Activated T-helper 1 cell treated with Interleukin-2 at 50 U/mL for 16 hours (primary cell): ENCODE data around the gene NEUROG3.

Experiments
- DNase-seq: peaks from one replicate; pipeline ENCODE4 v3.0.0-alpha.2; 2020; ENCODE audit warnings: low read depth

NEUROG3 gene

GRCh38 chr10:69573056-69573806 is at the start of gene NEUROG3:
Gene NEUROG3, minus strand, starts transcription at chr10:69573422. Its CDS starts 379 bp downstream, at chr10:69573043.
- no peak for DNase-seq

- no peak for DNase-seq
Measured at GRCh38 chr10:69620625-69621024, 47.4 kb upstream of the NEUROG3 start.

GRCh38 chr10:69619626-69620025 is 46.4 kb upstream of the NEUROG3 start:
- DNase-seq = no peak

GRCh38 chr10:69618746-69619145 is 45.5 kb upstream of the NEUROG3 start:
- no peak for DNase-seq

GRCh38 chr10:69616358-69616757 is 43.1 kb upstream of the NEUROG3 start:
- no peak for DNase-seq

DNA sequence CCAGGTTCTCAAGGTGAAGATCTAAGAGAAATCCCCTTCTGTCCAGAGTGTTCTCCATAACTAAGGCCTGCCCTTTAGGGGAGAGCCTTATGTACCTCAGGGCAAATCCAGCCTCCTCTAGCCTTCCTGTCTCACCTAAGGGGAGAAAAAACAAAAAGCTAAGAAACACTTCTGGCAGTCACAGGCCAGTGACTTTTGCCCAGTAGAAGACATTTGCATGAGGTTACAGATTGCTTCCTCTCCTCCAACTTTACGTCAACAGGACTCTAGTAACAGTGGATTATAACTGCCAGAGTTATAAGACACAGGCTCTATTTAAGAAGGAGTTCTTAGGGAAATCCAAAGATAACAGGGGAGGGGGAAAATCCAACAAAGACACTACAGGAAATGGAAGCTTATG is 40.9 kb upstream of the NEUROG3 start:
- DNase-seq = no peak

DNA sequence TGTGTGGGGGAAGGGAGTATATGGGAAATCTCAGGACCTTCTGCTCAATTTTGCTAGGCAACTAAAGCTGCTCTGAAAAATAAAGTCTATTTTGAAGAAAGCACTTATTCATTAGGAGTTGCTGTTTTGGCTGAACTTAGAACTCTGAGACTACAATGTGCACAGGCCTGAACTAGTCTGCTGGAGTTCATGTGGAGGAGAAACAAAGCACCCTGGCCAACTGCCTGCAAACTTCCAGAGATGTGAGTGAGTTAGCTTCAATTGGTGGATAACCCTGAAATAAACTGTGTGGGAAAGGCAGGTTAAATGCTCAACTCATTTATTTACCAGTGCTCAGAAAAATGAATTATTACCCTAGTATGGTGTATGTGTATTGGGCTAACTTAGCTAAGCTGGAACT is 39.5 kb upstream of the NEUROG3 start:
- no peak for DNase-seq

- no peak for DNase-seq
Measured at GRCh38 chr10:69609077-69609476, 35.9 kb upstream of the NEUROG3 start.

- DNase-seq = no peak
Measured at GRCh38 chr10:69600761-69601330, 27.6 kb upstream of the NEUROG3 start.

GRCh38 chr10:69588358-69588757 is 15.1 kb upstream of the NEUROG3 start:
- no peak for DNase-seq

GRCh38 chr10:69584624-69585023 is 11.4 kb upstream of the NEUROG3 start:
- no peak for DNase-seq

- DNase-seq = no peak
Measured at GRCh38 chr10:69583106-69583505, 9.9 kb upstream of the NEUROG3 start.

- DNase-seq = no peak
Measured at GRCh38 chr10:69580435-69580834, 7.2 kb upstream of the NEUROG3 start.

GRCh38 chr10:69579464-69580060 is 6.3 kb upstream of the NEUROG3 start:
- no peak for DNase-seq

GRCh38 chr10:69578508-69578991 is 5.3 kb upstream of the NEUROG3 start:
- no peak for DNase-seq

GRCh38 chr10:69577268-69578232 is 4.3 kb upstream of the NEUROG3 start:
- DNase-seq = no peak

DNA sequence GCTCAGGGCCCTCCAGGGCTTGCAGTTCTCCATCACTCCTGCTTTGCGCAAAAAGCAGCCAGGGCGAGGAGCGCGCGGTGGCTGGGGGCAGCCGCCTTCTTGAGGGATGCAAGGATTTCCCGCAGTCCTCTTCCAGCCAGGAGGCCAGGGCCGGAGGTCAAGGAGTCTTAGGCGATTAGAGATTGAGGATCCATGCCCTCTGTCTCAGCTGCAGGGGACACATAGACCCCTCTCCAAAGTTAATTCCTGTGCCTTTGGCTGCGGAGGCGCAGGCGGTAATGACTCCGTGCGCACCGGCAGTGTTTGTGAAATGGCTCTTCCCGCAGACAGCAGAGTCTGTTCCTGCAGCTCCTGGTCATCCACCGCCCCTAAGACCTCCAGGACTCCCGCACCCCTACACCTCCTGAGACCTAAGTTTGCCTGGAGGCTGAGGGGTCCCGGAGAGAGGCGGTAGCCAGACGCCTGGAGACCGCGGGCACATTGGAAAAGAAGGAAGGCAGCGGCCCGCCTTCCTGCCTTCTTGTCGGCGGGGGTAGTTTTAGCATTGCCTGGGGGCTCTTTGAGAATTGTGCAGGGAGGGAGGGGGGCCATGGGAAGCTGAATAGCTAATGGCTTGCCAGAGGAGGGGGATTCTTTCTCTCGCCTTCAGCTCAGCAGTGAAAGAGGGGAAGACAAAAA is 3.3 kb upstream of the NEUROG3 start:
- DNase-seq = no peak

DNA sequence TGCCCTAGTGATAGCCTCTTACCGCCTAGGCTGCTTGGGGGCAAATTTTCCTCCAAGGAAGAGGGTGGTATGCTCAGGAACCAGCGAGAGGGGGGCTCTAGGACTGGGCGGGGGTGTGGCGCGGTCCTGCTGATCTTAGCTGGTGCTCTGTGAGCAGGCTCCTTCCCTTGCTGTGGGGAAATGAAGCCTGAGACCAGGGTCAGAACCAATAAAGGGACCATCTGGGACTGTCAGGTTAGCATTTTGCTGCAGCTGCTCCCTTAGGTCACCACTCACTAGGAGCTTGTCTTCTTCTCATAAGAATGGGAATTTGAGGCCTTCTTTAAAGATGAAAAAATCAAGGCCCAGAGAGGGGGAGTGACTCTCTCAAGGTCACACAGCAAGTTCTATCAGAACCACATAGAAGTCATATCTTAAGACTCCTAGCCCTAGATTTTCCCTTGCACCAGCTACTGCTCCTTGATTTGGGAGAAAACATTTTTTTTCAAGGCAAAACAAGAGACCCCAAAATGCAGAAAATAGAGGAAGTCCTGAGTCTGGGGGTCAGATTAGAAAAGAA is 2.0 kb upstream of the NEUROG3 start:
- no peak for DNase-seq

GRCh38 chr10:69574571-69574978 is 1.4 kb upstream of the NEUROG3 start:
- no peak for DNase-seq

DNA sequence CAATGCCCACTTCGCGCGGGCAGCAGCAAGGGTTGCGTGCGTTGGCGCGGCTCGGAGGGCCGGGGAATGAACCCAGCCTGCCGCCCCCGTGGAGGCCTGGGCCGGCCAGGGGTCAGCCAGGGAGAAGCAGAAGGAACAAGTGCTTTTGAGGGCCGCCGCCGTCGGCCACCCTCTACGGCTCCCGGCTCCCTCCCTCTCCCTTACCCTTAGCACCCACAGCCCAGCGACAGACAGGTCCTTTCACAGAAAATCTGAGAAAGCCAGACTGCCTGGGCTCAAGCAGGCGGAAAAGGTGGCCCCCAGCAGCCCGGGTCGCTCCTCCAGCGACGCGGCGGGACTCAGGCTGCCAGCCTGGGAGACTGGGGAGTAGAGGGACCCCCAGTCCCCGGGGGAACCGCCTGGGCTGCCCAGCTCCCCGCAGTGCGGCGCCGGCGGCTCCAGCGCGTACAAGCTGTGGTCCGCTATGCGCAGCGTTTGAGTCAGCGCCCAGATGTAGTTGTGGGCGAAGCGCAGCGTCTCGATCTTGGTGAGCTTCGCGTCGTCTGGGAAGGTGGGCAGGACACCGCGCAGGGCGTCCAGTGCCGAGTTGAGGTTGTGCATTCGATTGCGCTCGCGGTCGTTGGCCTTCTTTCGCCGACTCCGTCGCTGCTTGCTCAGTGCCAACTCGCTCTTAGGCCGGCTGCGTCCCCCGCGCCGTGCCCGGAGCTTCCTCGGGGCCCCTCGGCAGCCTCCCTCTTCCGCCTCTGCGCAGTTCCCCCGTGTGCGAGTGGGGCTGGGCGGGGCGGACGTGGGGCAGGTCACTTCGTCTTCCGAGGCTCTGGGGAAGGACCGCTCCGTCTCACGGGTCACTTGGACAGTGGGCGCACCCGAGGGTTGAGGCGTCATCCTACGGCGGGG is 815 bp downstream of the NEUROG3 start:
- DNase-seq = no peak
